Stimulated activated CD8-positive, alpha-beta memory T cell treated with anti-CD3 and anti-CD28 coated beads, Interleukin-12 subunit alpha, Interleukin-12 subunit beta, amount 100 ng/mL, for 24 hours (primary cell): ENCODE data around the gene FCRL6.

Experiments
- DNase-seq: peaks from one replicate; pipeline ENCODE4 v3.0.0-alpha.2; 2020; ENCODE audit errors: extremely low read depth

FCRL6 gene

GRCh38 chr1:159862031-159862430 lies 59.9 kb downstream of the FCRL6 start:
- no peak for DNase-seq

- no peak for DNase-seq
Observed at GRCh38 chr1:159862557-159862956, 60.4 kb downstream of the FCRL6 start, which contains the start of gene VSIG8. TSS of gene VSIG8 (minus strand) at chr1:159862657. CDS start at chr1:159862521, 136 bp downstream.

GRCh38 chr1:159864262-159864661 lies 62.1 kb downstream of the FCRL6 start:
- no peak for DNase-seq
